Panc1 (cell line): ENCODE data around the gene OR8B8. TPM values are rescaled to one million over a fixed set of nuclear protein-coding genes. Genes with fewer than 3 reads are reported as not detected.

ENCODE experiments used
- ATAC-seq: fragments of 200-7000 bp; cut with Tn5 transposase; 2 replicates; pipeline ENCODE4 v1.9.1; 2020; ENCODE audit warnings: mild to moderate bottlenecking, moderate library complexity
- BruUV-seq: library from RNA; stranded (reverse); fragments of 400-500 nt; replicated peaks from 2 replicates; lab custom pipeline; 2021; lab: Mats Ljungman, UMichigan
- CTCF ChIA-PET: fragments of 300-600 bp; sonication (Branson Sonifier 250); formaldehyde crosslinking; loops from one replicate; lab custom pipeline; 2022; ENCODE audit warnings: antibody characterized with exemption; lab: Charles Lee
- POLR2A ChIA-PET: fragments of 300-600 bp; sonication (Branson Sonifier 250); formaldehyde crosslinking; loops from one replicate; lab custom pipeline; 2022; ENCODE audit warnings: antibody characterized with exemption; lab: Charles Lee
- DNase-seq: peaks from one replicate; pipeline ENCODE4 v3.0.0-alpha.2; 2010; ENCODE audit warnings: low read depth, low spot score
- H3K27ac ChIP-seq: 2 replicates; pipeline ENCODE4 v1.5.1; 2011; ENCODE audit warnings: mild to moderate bottlenecking, low read length, inconsistent platforms
- H3K27me3 ChIP-seq: fragments of 200-500 bp; sonication (Bioruptor generic); 2 replicates; pipeline ENCODE4 v1.6.0; 2014; ENCODE audit warnings: low read length, inconsistent platforms; ENCODE audit not compliant: control insufficient read depth, insufficient read depth
- H3K36me3 ChIP-seq: fragments of 200-500 bp; sonication (Bioruptor generic); 2 replicates; pipeline ENCODE4 v1.5.1; 2014; ENCODE audit warnings: inconsistent platforms, mild to moderate bottlenecking, low read length, moderate library complexity; ENCODE audit not compliant: control insufficient read depth, insufficient read depth
- H3K4me1 ChIP-seq: 2 replicates; pipeline ENCODE4 v1.5.1; 2011; ENCODE audit warnings: inconsistent platforms, mild to moderate bottlenecking, low read length, moderate library complexity; ENCODE audit not compliant: control insufficient read depth, insufficient read depth
- H3K4me3 ChIP-seq, 2 experiments: 2 replicates each; pipeline ENCODE4 v1.5.1; 2011 to 2012; ENCODE audit warnings: low read depth in 2 of 2, low read length in 2 of 2, mild to moderate bottlenecking in 2 of 2, inconsistent platforms in 1 of 2, moderate library complexity in 1 of 2
- H3K9me3 ChIP-seq: fragments of 200-500 bp; sonication (Bioruptor generic); 2 replicates; pipeline ENCODE4 v1.5.1; 2014; ENCODE audit warnings: low read depth, mild to moderate bottlenecking, inconsistent platforms, low read length, moderate library complexity; ENCODE audit not compliant: control insufficient read depth, insufficient read depth
- POLR2AphosphoS5 ChIP-seq: IDR thresholded peaks from 2 replicates; pipeline ENCODE4 v1.6.1; 2012; ENCODE audit warnings: mild to moderate bottlenecking, low read depth, low read length, moderate library complexity
- SIN3A ChIP-seq: IDR thresholded peaks from 2 replicates; pipeline ENCODE4 v1.6.1; 2012; ENCODE audit warnings: low read depth, mild to moderate bottlenecking, low read length, moderate library complexity, borderline replicate concordance; ENCODE audit not compliant: insufficient read depth
- TCF7L2 ChIP-seq: IDR thresholded peaks from 2 replicates; pipeline ENCODE4 v1.6.1; 2011; ENCODE audit warnings: mild to moderate bottlenecking, low read depth, low read length, inconsistent platforms
- in situ Hi-C: cut with HindIII; loops from 2 replicates; pipeline ENCODE4 v1.10.0; 2016; ENCODE audit warnings: low sequenced_read_pairs, low pct_unique_long_range_greater_than_20kb
- intact Hi-C: fragments of 100-400 bp; cut with micrococcal nuclease; formaldehyde crosslinking; loops from one replicate; pipeline ENCODE4 v1.10.0; 2022; ENCODE audit not compliant: unreplicated experiment
- total RNA-seq: library from RNA; stranded (reverse); gene quantifications from one replicate; pipeline ENCODE4 v1.2.1, GENCODE V29; 2021; ENCODE audit not compliant: unreplicated experiment
- TF ChIP-seq, protein P1 (sequence below): fragments of 450-650 bp; IDR thresholded peaks from 2 replicates; pipeline ENCODE4 v1.5.1; 2017; ENCODE audit warnings: mild to moderate bottlenecking
- TF ChIP-seq, protein P2 (sequence below), 2 experiments: IDR thresholded peaks; 2 replicates each; pipeline ENCODE4 v1.6.1; 2011 to 2012; ENCODE audit warnings: low read depth in 2 of 2, control low read depth in 1 of 2, low read length in 1 of 2, mild to moderate bottlenecking in 1 of 2, moderate library complexity in 1 of 2; ENCODE audit not compliant: insufficient read depth in 1 of 2

OR8B8 gene
- total RNA-seq, 1 experiment from 2014 or later, result not detected

DNA sequence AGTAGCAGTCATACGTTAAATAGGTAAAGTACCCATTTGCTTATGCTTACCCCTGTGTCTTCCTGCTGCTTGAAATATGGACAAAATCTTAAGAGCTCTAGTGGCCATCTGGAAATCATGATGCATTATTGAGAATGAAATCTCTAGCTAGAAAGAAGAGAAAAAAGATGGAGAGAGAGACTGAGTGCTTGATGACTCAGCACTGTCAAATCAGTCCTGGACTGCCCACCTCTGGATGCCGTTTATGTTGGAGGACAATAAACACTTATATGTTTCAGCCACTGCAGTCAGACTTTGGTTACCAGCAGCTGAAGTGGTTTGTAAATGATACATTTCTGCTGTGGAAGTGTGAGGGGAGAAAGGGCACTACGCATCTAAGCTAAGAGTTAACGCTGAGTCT lies 24.5 kb downstream of the OR8B8 start:
- intact Hi-C loops (no loop called here), in situ Hi-C loops (no loop called here)
- no peaks in the 10 kb centered on the region for H3K36me3 ChIP-seq
- no TSS peak for BruUV-seq
- no peak overlapping the region for H3K27ac ChIP-seq
- ChIA-PET CTCF (no interaction called here), POLR2A (no interaction called here)
- no peaks in the 10 kb centered on the region for H3K9me3 ChIP-seq
- TF ChIP-seq TCF7L2 (no peak), SIN3A (no peak), POLR2AphosphoS5 (no peak)
- TF ChIP-seq, protein P1, sequence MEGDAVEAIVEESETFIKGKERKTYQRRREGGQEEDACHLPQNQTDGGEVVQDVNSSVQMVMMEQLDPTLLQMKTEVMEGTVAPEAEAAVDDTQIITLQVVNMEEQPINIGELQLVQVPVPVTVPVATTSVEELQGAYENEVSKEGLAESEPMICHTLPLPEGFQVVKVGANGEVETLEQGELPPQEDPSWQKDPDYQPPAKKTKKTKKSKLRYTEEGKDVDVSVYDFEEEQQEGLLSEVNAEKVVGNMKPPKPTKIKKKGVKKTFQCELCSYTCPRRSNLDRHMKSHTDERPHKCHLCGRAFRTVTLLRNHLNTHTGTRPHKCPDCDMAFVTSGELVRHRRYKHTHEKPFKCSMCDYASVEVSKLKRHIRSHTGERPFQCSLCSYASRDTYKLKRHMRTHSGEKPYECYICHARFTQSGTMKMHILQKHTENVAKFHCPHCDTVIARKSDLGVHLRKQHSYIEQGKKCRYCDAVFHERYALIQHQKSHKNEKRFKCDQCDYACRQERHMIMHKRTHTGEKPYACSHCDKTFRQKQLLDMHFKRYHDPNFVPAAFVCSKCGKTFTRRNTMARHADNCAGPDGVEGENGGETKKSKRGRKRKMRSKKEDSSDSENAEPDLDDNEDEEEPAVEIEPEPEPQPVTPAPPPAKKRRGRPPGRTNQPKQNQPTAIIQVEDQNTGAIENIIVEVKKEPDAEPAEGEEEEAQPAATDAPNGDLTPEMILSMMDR, result no peak
- TF ChIP-seq, protein P2, sequence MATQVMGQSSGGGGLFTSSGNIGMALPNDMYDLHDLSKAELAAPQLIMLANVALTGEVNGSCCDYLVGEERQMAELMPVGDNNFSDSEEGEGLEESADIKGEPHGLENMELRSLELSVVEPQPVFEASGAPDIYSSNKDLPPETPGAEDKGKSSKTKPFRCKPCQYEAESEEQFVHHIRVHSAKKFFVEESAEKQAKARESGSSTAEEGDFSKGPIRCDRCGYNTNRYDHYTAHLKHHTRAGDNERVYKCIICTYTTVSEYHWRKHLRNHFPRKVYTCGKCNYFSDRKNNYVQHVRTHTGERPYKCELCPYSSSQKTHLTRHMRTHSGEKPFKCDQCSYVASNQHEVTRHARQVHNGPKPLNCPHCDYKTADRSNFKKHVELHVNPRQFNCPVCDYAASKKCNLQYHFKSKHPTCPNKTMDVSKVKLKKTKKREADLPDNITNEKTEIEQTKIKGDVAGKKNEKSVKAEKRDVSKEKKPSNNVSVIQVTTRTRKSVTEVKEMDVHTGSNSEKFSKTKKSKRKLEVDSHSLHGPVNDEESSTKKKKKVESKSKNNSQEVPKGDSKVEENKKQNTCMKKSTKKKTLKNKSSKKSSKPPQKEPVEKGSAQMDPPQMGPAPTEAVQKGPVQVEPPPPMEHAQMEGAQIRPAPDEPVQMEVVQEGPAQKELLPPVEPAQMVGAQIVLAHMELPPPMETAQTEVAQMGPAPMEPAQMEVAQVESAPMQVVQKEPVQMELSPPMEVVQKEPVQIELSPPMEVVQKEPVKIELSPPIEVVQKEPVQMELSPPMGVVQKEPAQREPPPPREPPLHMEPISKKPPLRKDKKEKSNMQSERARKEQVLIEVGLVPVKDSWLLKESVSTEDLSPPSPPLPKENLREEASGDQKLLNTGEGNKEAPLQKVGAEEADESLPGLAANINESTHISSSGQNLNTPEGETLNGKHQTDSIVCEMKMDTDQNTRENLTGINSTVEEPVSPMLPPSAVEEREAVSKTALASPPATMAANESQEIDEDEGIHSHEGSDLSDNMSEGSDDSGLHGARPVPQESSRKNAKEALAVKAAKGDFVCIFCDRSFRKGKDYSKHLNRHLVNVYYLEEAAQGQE (IDR thresholded peaks at IDR 0.05; ENCODE audit: insufficient read depth in 1 of 2, low read depth in 2 of 2, low read length in 1 of 2), result no peak
- ATAC-seq (no peak), DNase-seq (no peak)
- no peak overlapping the region for H3K4me3 ChIP-seq
- H3K27me3 ChIP-seq, result peaks cover 11% of the 10 kb centered on the region
- no peaks in the 10 kb centered on the region for H3K4me1 ChIP-seq

DNA sequence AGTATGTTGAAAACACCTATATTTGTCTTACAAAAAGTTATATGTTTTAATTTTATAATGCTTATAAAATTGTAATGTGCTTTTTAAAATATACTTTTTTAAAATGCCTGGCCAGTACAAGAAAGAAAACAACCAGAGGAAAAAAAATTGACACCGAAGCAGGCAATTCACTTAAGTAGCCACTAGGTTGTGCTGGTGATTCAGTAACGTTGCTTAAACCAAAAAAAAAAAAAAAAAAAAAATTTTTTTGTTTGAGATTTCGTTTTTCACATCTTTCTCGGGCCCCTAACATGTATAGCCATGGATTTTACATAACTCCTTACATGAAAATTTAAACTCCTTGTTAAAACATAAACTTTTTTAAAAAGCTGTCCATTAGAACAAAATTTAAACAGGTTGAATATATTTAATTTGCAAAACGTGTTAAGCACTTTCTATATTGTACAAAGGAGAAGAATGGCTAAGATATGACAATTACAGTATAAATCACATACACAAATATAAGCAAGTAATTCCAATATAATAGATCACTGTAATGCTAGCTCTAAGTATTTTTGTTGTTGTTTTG lies 30.1 kb downstream of the OR8B8 start:
- POLR2A ChIA-PET, result no interaction called here
- CTCF ChIA-PET, result interaction anchor here (0.7 kb wide), 2 partner anchors 170 to 438 kb away, joined by 3 to 8 read pairs; no protein-coding TSS in a partner anchor
- TF ChIP-seq TCF7L2 (no peak), POLR2AphosphoS5 (no peak)
- TF ChIP-seq, protein P1, result peak; percentile 78; the same call in 1 of the 2 replicates
- in situ Hi-C loops, result no loop called here
- ATAC-seq (no peak), DNase-seq (peak; percentile 12)
- no peaks in the 10 kb centered on the region for H3K36me3 ChIP-seq
- intact Hi-C loops, result loop anchor here (1.0 kb wide), 1 partner anchor 171 kb away; no protein-coding TSS in a partner anchor
- peaks cover 17% of the 10 kb centered on the region for H3K27me3 ChIP-seq
- H3K4me1 ChIP-seq, result no peaks in the 10 kb centered on the region
- no peak overlapping the region for H3K4me3 ChIP-seq
- no peaks in the 10 kb centered on the region for H3K9me3 ChIP-seq
- BruUV-seq, result no TSS peak
- no peak overlapping the region for H3K27ac ChIP-seq
